Measurements from ENCODE around the gene HOXB6.

HOXB6 gene

DNA sequence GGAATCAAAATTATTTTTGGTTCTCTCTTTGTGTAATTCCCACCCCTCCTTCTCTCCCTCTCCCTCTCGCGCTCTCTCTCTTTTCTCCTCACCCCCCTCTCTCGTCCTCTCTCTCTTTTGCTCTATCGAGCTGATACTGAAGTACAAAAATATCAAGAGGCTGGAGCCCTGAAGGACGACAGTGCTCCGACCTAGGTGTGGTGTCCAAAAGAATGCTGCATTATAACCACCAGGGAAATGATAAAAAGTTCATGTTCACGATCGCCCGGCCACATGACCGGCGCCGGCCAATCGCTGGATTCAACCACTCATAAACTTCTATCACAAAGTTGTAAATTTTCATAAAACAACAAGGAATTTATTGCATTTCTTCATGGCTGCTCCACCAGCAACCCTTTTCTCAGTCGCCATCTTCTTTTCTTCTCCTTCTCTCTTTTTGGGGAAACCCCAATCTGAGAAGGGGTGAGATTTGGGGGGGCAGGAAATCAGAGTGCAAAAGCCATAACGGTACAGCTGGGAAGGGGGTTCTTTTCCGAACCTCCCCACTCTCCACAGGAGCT, at the start of gene HOXB6:
TSS of gene HOXB6 (minus strand) at position 217 of the 560 bp plus-strand sequence. CDS start 6,836 bp downstream, outside the sequence.
- DNase-seq = no peak

GRCh38 chr17:48649741-48650140, 45.0 kb upstream of the HOXB6 start:
- DNase-seq = no peak

DNA sequence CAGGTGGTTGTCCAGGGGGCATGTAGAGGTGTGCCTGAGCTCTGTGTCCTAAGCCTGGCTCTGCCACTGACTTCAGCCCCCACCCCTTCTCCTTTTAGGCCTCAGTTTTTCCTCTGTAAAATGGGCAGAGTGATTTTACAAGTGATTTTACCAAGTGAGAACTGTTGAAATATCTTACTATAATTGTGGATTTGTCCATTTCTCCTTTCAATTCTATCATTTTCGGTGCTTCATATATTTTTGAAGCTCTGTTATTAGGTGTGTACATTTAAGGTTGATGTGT, 43.1 kb upstream of the HOXB6 start:
- no peak for DNase-seq

- no peak for DNase-seq
Observed at GRCh38 chr17:48647103-48647962, 42.5 kb upstream of the HOXB6 start.

DNA sequence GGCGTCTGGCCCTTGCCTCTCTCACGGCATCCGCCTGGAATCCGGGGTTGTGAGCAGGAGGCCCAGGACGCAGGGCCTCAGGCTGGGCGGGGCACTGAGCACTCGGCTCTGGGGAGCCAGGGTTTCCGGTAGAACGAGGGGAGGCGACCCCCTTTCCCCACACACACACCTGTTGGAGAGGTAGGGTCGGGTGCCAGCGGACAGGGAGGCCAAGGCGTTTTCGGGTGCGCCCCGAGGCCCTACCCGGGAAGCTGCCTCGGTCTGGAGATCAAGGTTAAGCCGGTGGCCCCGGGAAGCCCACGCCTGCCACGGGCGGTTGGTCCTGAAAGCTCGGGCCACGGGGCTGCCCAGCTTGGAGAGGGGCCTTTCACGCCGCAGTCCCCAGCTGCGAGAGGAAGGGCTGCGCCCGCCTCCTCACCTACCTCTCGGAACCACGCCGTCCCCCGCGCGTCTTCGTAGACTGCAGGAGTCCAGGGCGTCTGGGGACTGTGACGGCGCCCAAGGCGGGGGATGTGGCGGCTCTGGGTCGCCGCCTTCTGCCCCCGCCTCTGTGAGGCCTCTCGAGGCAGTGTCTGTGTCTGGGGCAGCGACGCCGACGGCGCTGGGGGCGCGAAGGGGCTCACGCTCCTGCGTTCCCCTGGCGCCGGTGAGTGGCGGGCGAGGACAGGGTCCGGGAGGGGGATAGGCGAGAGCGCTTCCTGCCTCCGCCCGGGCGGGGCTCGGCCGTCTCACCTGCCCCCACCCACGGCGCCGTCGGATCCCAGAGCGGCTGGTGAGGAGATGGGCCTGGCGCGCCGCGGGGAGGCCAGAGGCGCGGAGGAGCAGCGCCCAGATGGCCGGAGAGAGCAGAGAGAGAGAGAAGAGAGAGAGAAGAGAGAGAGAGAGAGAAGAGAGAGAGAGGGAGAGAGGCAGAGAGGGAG, 41.7 kb upstream of the HOXB6 start:
- no peak for DNase-seq

DNA sequence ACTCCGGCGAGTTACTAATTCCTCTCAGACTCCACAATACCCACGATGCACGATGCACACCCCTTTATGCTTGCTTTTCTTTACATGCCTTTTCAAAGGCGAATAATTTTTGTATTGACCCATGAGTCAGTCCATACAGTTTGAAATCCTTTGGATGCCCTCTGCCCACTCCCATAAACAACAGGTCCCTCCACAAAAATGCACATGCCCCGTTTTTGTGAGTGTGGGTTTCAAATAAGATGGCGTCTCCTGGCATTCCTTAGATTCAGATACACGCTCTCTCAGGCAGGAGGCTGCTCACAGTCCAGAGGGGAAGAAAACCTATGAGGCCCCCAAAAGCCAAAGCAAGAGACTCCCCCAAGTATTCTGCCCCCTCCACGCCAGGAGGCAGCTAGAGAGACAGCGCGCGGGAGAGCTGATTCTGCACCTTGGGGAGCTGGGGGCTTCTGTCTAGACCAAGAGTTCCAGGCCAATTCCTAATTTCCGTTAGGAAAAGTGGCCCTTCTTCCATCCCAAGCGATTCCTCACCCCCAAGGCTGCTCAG, 40.9 kb upstream of the HOXB6 start:
- no peak for DNase-seq

DNA sequence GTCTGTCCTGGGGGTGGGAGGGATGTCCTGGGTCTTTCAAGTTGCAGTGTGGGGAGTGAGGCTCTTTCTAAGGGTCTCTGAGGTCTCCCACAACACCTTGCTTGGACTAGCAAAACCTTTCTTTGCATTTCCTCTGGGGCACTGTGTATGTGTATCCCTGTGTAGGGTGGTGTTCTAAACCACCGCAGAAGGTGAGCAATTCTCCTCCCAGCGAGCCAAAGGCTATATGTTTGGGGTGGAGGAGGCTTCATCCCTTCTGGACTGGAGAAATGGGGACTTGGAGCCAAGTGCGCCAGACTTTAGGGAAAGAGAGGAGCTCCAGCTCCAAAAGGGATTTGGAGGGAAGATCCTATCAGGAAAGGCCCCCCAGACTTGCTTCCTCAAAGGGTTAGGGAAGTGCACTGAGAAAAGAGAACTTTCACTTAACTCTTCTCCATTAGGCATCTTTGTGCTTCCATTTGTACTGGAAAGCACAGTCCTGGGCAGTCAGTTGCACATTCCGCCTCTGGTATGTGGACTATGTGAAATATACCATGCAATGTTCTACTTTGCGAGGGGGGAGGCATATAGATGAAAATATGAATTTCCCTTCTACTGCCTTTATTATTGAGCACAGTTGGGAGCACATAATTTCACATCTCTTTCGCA, 40.2 kb upstream of the HOXB6 start:
- DNase-seq = no peak

- DNase-seq = no peak
Observed at GRCh38 chr17:48644159-48644558, 39.4 kb upstream of the HOXB6 start.

GRCh38 chr17:48643697-48644012, 38.9 kb upstream of the HOXB6 start:
- no peak for DNase-seq

- no peak for DNase-seq
Observed at GRCh38 chr17:48642843-48643696, 38.3 kb upstream of the HOXB6 start.

DNA sequence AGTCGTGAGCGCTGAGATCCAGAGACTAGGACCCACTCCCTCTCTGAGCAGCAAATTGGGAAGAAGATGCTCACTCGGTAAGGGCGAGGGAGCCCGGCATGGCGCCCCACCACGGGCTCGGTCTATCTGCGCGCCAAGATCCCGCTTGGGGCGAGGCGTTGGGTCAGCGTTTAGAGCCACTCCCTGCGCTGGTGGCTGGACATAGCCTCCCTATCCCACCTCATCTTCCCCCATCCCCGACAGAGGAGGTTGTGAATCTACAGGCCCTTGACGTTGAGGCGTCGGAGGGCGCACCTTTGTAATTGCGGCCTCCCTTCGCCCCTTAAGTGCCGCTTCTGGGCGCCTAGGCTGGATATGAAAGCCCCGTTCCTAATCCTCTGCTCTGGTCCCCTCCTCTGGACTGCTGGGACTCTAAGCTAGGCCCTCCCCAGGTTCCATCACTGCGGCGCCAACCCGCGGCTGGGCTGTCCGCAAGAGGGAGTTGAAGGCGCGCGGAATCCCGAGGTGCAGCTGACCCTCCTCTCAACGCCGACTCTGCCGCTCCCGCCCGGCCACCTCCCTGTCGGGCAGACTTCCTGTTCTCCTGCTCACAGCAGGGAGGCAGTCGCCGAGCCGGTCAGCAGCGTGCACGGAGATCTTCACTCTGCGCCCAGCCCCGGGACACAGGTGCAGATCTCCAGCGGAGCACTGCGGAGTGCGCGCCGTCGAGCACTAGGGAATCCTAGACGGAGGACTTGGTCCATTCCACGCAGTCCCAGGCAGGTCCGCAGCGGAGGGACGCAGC, 37.5 kb upstream of the HOXB6 start:
- no peak for DNase-seq

DNA sequence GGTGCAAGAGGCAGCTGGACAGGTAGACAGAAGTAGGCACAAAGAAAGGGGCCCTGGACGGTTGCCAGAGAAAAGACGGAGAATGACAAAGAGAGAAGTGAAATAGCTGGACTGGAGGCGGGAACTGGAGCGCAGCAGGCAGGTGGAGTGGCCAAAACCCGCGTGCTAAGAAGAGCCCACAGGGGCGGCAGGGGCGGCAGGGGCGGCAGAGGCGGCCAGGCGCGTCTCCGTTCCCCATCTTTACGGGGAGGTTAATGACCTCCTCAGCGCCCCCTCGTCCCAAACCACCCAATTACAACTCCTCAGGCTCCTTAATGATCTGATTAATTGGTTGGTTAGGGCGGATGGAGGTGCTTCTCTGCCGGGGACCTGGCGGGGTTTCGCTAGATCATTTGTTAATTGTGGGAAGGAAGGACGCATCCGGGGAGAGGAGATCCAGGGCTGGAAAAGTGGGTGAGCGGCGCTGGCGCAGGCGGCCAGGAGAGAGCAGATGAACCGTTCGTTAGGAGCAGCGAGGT, 36.8 kb upstream of the HOXB6 start:
- no peak for DNase-seq

- no peak for DNase-seq
Observed at GRCh38 chr17:48640858-48641180, 36.0 kb upstream of the HOXB6 start.

DNA sequence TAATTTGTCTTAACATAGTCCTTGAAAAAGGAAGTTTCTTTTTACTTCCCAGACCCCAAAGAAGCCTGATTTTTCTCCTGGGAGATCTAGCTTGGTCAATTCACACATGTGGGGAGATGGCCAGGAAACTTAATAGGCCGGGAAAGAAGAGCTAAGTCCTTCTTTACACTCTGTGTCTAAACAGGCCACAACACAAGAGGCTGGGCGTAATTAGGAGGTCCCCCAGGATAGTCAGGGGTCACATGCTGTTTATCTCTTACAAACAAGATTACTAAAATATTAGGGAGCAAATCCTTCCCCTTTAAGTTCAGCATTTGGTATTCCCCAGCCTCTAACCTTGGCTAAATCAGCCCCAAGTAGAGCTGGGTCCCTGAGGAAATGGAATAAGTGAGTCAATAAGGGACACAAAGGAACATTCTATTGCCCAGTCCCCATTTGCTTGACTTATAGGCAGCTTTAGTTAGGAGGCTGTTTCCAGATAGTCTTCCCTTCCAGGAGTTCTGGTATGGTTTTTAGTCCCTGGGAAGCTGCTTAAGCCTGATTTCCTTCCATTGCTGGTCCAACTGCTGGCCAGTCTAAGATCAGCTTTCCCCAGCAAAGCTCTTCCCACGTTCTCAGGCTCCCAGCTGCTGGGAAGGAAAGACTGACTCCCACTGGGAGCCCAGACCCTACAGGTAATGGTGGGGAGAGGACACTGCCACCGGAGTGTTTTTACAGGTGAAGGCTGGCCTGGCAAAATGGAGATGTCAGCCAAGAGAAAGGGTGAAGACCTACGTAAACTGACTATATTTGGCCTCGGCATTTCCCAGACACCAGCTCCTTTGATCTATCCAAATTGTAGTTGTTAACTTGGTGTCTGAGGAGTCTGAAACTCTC, 35.4 kb upstream of the HOXB6 start:
- DNase-seq = no peak

GRCh38 chr17:48639136-48639535, 34.4 kb upstream of the HOXB6 start:
- DNase-seq = no peak

GRCh38 chr17:48637323-48638260, 32.8 kb upstream of the HOXB6 start:
- DNase-seq = no peak

All from amygdala (tissue), 56 donors.